Stimulated activated CD4-positive, alpha-beta T cell treated with anti-CD3 and anti-CD28 coated beads, Interleukin-15, amount 100 ng/mL, for 48 hours (primary cell): Measurements from ENCODE around the gene MALT1.
"Not testable (repeated sequence)": the region's sequence is repeated elsewhere in the genome, so short reads cannot be mapped to it uniquely, and the experiment has no call there.

Experiments used
- DNase-seq, 2 donors: peaks; one replicate each; pipeline ENCODE4 v3.0.0-alpha.2; 2020; ENCODE audit warnings: low read depth in 2 of 2

MALT1 gene

GRCh38 chr18:58772161-58772560 is 100.9 kb downstream of the MALT1 start:
- no peak for DNase-seq

DNA sequence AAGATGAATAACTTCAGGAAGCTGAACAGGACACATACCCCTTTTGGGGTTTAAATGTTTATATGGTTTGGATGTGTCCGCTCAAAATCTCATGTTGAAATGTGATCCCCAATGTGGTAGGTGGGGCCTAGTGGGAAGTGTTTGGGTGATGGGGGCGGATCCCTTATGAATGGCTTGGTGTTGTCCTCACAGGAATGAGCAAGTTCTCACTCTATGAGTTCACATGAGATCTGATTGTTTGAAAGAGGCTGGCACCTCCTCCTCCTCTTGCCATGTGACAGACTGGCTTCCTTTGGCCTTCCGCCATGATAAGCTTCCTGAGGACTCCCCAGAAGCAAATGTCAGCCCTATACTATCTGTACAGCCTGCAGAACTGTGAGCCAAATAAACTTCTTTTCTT is 104.8 kb downstream of the MALT1 start:
- DNase-seq: no peak

DNA sequence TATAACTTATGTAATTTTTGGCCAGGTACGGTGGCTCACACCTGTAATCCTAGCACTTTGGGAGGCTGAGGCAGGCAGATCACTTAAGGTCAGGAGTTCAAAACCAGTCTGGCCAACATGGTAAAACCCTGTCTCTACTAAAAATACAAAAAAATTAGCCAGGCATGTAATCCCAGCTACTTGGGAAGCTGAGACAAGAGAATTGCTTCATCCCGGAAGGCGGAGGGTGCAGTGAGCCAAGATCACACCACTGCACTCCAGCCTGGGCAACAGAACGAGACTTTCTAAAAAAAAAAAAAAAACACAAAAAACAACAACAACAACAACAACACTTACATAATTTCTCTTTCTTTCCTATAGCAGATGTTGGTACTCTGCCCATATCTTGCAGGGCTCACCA is 105.3 kb downstream of the MALT1 start:
- DNase-seq: not testable (repeated sequence)

GRCh38 chr18:58777471-58777870 is 106.2 kb downstream of the MALT1 start:
- DNase-seq: no peak

- DNase-seq: no peak
These were observed 108.3 kb downstream of the MALT1 start for GRCh38 chr18:58779529-58779928.

DNA sequence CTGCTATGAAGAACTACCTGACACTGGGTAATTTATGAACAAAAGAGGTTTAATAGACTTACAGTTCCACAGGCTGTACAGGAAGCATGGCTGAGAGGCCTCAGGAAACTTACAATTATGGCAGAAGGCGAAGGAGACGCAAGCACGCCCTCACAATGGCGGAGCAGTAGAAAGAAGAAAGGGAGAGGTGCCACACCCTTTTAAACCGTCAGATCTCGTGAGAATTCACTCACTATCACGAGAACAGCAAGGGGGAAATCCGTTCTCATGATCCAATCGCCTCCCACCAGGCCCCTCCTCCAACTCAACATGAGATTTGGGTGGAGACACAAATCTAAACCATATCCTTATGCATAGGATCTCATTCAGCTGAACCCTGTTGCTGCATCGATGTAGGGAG is 108.8 kb downstream of the MALT1 start:
- no peak for DNase-seq

DNA sequence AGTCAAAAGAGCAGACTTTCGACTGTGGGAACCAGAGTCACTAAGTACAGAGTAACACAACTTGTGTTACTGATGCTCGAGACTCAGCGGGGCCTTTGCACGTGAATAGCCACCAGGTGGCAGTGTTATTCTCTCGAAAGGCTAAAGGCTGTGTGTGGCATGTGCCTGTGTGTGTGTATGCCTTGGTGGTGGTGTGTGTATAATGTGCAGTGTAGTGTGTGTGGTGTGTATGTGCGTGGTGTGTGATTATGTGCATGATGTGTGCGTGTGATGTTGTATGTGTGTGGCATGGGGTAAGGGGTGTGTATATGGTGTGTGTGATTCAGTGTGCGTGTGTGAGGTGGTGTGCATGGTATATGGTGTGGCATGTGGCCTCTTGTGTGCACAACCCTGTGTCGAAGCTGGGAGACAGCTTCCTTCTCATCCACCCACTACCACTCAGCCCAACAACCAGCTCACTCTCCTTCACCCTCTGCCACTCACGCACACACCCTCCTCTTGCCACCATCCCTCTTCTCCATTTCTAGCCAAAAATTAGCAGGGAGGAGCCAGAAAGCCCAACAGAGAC is 110.4 kb downstream of the MALT1 start:
- peak; percentile 40 to 62 for DNase-seq

GRCh38 chr18:58784601-58785137 is 113.4 kb downstream of the MALT1 start:
- no peak for DNase-seq

DNA sequence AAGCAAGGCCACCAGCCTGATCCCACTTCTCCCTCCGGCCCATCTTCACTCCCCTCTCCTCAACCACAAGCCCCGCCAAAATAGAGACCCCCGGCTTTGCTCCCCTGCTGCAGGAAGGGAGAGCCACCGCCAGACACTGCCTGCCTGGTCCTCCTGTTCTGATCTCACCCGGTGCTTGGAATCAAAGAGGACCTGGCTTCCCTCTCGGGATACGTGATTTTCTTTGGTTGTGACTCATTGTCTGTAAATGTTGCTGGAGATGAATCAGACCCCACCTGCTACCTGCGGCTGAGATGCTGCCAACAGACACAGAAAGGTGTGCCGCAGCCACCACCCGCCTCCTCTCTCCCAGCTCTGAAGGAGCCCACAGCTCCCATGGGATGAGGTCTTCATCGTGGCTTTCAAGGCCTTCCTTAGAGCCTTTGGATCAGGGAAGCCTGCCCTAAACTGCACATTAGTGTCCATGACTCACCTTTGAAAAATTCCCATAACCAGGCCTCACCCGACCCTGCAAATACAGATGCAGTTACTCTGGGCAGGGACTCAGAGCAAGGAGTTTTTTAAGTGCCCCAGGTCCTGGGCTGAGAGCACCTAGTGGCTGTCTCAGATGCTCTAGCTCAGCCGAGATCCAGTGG is 114.0 kb downstream of the MALT1 start:
- no peak for DNase-seq

GRCh38 chr18:58785870-58786269 is 114.6 kb downstream of the MALT1 start:
- no peak for DNase-seq

- DNase-seq: no peak
These were observed 116.4 kb downstream of the MALT1 start for GRCh38 chr18:58787536-58788149.

DNA sequence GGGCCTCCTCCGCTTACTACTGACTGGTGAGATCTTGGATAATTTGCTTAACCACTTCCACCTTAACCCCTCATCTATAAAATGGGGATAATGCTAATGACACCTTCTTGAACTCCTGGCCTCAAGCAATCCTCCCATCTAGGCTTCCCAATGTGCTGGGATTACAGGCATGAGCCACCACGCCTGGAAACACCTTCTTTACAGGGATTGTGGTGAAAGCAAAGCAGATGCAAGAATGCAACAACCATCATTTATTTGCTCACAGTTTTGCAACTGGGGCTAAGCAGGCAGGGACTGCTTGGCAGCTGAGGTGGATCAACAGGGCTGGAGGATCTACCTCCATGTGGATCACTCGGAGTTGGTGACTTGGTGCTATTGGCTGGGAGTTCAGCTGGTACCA is 117.2 kb downstream of the MALT1 start:
- DNase-seq: no peak

- DNase-seq: no peak
These were observed 118.0 kb downstream of the MALT1 start for GRCh38 chr18:58788971-58789875.

DNA sequence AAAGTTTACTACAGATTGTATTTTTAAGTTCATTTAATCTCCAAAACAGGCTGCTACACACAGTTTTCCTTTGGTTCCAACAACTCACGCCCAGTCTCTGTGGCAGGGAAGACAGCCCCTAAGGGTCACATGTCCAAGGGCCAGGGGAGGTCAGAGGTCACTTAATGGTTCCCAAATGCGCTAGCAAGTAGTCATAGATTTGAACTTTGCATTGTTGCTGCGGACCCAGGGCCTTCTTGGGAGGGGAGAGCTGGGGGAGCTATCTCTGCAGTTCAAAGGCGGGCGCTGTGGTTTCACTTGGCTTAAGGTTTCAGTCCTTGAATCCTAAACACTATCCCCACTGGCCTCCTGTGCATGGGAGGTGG is 118.6 kb downstream of the MALT1 start:
- no peak for DNase-seq

DNA sequence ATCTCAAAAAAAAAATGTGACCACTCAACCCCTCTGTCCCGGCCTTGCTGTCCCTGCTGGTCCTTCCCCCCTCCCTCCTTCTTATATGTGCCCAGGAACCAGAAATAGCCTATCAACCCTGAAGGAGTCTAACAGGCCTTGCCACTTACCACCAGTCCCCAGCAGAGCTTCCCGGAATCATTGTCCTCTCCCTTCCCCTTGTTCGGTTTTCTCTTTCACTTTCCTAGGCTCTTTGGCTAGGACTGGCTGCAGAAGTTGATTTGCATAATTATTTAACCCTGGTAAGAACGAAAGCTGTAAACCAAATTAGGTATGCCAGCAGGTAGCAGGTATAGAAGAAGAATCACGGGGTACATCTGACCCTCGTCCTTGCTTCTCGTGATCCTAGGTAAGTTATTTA is 120.8 kb downstream of the MALT1 start:
- DNase-seq: no peak

- no peak for DNase-seq
These were observed 122.1 kb downstream of the MALT1 start for GRCh38 chr18:58793361-58793760.

DNA sequence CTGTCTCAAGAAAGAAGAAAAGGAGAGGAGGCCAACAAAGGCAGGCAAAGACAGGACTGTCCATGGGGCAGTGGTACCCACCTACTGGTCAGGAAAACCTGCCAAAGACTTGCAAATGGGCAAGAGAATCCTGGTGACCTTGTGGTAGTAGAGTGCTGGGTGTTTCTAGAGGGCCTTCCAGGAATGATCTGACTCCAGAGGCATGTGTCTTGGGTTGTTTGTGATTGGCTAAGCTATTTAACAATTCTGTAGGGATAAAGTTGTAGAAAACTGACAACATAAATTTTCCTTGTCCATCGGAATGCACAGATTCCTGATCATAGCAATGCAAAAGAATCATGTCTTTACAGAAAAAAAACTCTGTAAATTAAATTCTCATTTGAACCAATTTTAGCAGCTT is 125.0 kb downstream of the MALT1 start:
- no peak for DNase-seq

GRCh38 chr18:58800582-58800981 is 129.3 kb downstream of the MALT1 start:
- DNase-seq: no peak

DNA sequence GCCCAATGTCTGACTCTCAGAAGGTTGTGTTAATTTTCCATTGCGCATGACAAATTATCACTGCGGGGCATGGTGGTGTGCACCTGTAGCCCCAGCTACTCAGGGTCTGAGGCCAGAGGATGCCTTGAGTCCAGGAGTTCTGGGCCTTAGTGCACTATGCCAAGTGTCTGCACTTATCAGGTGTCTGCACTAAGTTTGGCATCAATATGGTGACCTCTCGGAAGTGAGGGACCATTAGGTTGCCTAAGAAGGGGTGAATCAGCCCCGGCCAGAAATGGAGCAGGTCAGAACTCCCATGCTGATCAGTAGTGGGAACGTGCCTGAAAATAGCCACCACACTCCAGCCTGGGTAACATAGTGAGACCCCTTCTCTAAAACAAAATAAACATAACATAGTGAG is 131.7 kb downstream of the MALT1 start:
- no peak for DNase-seq

DNA sequence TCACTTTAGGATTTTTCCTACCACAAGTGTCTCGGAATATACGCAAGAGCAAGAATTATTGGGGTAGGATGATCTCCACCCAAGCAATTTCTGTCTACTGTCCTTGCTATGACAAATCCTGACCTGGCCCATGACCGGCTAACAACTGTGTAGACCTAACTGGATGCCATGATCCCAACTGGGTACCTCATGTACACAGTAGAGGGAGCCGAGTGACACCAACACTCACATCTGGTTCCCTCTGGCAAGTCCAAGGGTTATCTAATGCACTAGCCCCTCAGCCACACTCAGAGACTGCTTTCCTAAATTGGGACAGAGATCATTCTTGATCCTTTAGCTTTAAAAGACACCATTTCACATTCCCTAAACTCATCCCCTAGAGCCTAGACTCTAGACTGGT is 132.7 kb downstream of the MALT1 start:
- no peak for DNase-seq
